HepG2 (cell line): ENCODE results near the gene ANO3. TPM values are rescaled to one million over a fixed set of nuclear protein-coding genes. Genes with fewer than 3 reads are reported as not detected.

Source experiments
- ATAC-seq: fragments of 200-7000 bp; cut with Tn5 transposase; 3 replicates; pipeline ENCODE4 v1.9.1; 2020; ENCODE audit warnings: mild to moderate bottlenecking, moderate library complexity
- BruUV-seq: library from RNA; stranded (reverse); fragments of 400-500 nt; replicated peaks from 2 replicates; lab custom pipeline; 2021; lab: Mats Ljungman, UMichigan
- CTCF ChIA-PET: fragments of 300-600 bp; formaldehyde crosslinking; extraction: SDS; loops from one replicate; lab custom pipeline; 2021; ENCODE audit warnings: low total read pairs, inconsistent platforms, low intra/inter-chr PET ratio; lab: Yijun Ruan, JAX
- POLR2A ChIA-PET: fragments of 350-600 bp; sonication (Branson Sonifier 250); formaldehyde crosslinking; loops from one replicate; lab custom pipeline; 2020; ENCODE audit warnings: antibody characterized with exemption, inconsistent platforms; lab: Yijun Ruan, JAX
- DNase-seq: peaks from one replicate; pipeline ENCODE4 v3.0.0-alpha.2; 2015; ENCODE audit warnings: low spot score
- FAIRE-seq: peaks from 3 replicates; lab custom pipeline; 2011; peaks lifted over from hg19 to GRCh38; lab: Jason Lieb, UNC
- H2AFZ ChIP-seq: one replicate; pipeline ENCODE4 v1.6.1; 2011; ENCODE audit warnings: low read length, inconsistent platforms
- H3K27ac ChIP-seq: fragments of 300-600 bp; 3 replicates; pipeline ENCODE4 v1.8.0; 2011; ENCODE audit warnings: mixed run types, mild to moderate bottlenecking, mixed read lengths, low read length, inconsistent platforms; ENCODE audit not compliant: insufficient read depth; ENCODE audit errors: extremely low read length
- H3K27me3 ChIP-seq, 2 experiments: fragments of 200-600 bp in 1 of 2; 2 replicates in 1 of 2; 3 replicates in 1 of 2; pipeline versions ENCODE4 v1.6.0 to v1.8.0; 2011; ENCODE audit warnings: low read length in 2 of 2, mild to moderate bottlenecking in 2 of 2, moderate library complexity in 2 of 2, inconsistent platforms in 1 of 2; ENCODE audit not compliant: insufficient read depth in 2 of 2, control insufficient read depth in 1 of 2
- H3K36me3 ChIP-seq, 2 experiments: fragments of 200-600 bp in 1 of 2; replicated peaks in 1 of 2; 2 replicates in 1 of 2; 3 replicates in 1 of 2; pipeline versions ENCODE4 v1.5.1 to v1.8.0; 2011; ENCODE audit warnings: low read length in 2 of 2, inconsistent platforms in 1 of 2; ENCODE audit not compliant: insufficient read depth in 2 of 2, control insufficient read depth in 1 of 2
- H3K4me1 ChIP-seq: 2 replicates; pipeline ENCODE4 v1.5.1; 2012; ENCODE audit warnings: low read length, inconsistent platforms; ENCODE audit not compliant: insufficient read depth
- H3K4me2 ChIP-seq: 2 replicates; pipeline ENCODE4 v1.6.0; 2011; ENCODE audit warnings: low read depth, low read length, inconsistent platforms
- H3K4me3 ChIP-seq, 3 experiments: fragments of 200-600 bp in 1 of 3; sonication (generic), shearing (Covaris generic) in 1 of 3; replicated peaks in 1 of 3; 2 replicates each; pipeline ENCODE4 v1.5.1; 2011 to 2016; ENCODE audit warnings: low read length in 3 of 3, inconsistent platforms in 2 of 3, low read depth in 2 of 3, mild to moderate bottlenecking in 2 of 3, control low read depth in 1 of 3, mixed read lengths in 1 of 3; ENCODE audit not compliant: insufficient read depth in 1 of 3
- H3K79me2 ChIP-seq: one replicate; pipeline ENCODE4 v1.6.1; 2011; ENCODE audit warnings: low read length, inconsistent platforms; ENCODE audit not compliant: insufficient read depth
- H3K9ac ChIP-seq: 2 replicates; pipeline ENCODE4 v1.6.0; 2011; ENCODE audit warnings: mild to moderate bottlenecking, low read depth, low read length, inconsistent platforms; ENCODE audit not compliant: insufficient read depth
- H3K9me3 ChIP-seq: 2 replicates; pipeline ENCODE4 v1.5.1; 2012; ENCODE audit warnings: mild to moderate bottlenecking, low read length
- H4K20me1 ChIP-seq: 2 replicates; pipeline ENCODE4 v1.6.0; 2011; ENCODE audit warnings: inconsistent platforms, mild to moderate bottlenecking, low read length, moderate library complexity; ENCODE audit not compliant: insufficient read depth
- ARID3A ChIP-seq: IDR thresholded peaks from 2 replicates; pipeline ENCODE4 v1.6.1; 2012; ENCODE audit warnings: low read depth, low read length, improper control_type of control experiment
- ATF7-NPFF ChIP-seq: sonication (generic); formaldehyde crosslinking; IDR thresholded peaks from 2 replicates; pipeline ENCODE4 v1.8.1; 2023; ENCODE audit warnings: mild to moderate bottlenecking, low read depth, missing genetic modification reagents, moderate library complexity
- BATF2 ChIP-seq: sonication (generic); formaldehyde crosslinking; IDR thresholded peaks from 2 replicates; pipeline ENCODE4 v1.8.0; 2022; ENCODE audit warnings: mild to moderate bottlenecking, missing genetic modification reagents, moderate library complexity
- HOXA7 ChIP-seq: sonication (generic); formaldehyde crosslinking; IDR thresholded peaks from 2 replicates; pipeline ENCODE4 v1.8.1; 2022; ENCODE audit warnings: mild to moderate bottlenecking, missing genetic modification reagents, moderate library complexity
- KMT2B ChIP-seq: IDR thresholded peaks from 2 replicates; pipeline ENCODE4 v1.6.1; 2016; ENCODE audit warnings: missing genetic modification reagents, missing compliant biosample characterization
- MEF2D ChIP-seq: sonication (generic); formaldehyde crosslinking; IDR thresholded peaks from 2 replicates; pipeline ENCODE4 v1.5.1; 2020; ENCODE audit warnings: mild to moderate bottlenecking, missing genetic modification reagents
- MIER2 ChIP-seq: IDR thresholded peaks from 2 replicates; pipeline ENCODE4 v1.6.1; 2016; ENCODE audit warnings: missing biosample characterization, missing genetic modification reagents
- NFKBIZ ChIP-seq: IDR thresholded peaks from 2 replicates; pipeline ENCODE4 v1.6.1; 2018; ENCODE audit warnings: missing genetic modification reagents, missing compliant biosample characterization
- PATZ1 ChIP-seq: sonication (generic); formaldehyde crosslinking; IDR thresholded peaks from 2 replicates; pipeline ENCODE4 v1.4.0; 2020; ENCODE audit warnings: missing genetic modification reagents
- SIN3B ChIP-seq: fragments of 150-350 bp; IDR thresholded peaks from 2 replicates; pipeline ENCODE4 v1.6.1; 2014; ENCODE audit warnings: low read length
- SMYD3 ChIP-seq: sonication (generic); formaldehyde crosslinking; IDR thresholded peaks from 2 replicates; pipeline ENCODE4 v1.8.1; 2023; ENCODE audit warnings: mild to moderate bottlenecking, missing genetic modification reagents
- ZBTB14 ChIP-seq: sonication (generic); formaldehyde crosslinking; IDR thresholded peaks from 2 replicates; pipeline ENCODE4 v1.4.0; 2020; ENCODE audit warnings: missing genetic modification reagents
- ZFP36L1 ChIP-seq: sonication (generic); formaldehyde crosslinking; IDR thresholded peaks from 2 replicates; pipeline ENCODE4 v1.8.0; 2022; ENCODE audit warnings: mild to moderate bottlenecking, missing genetic modification reagents, moderate library complexity
- ZNF263 ChIP-seq: sonication (generic); formaldehyde crosslinking; IDR thresholded peaks from 2 replicates; pipeline ENCODE4 v1.4.0; 2020; ENCODE audit warnings: missing genetic modification reagents
- ZNF264 ChIP-seq: sonication (generic); formaldehyde crosslinking; IDR thresholded peaks from 2 replicates; pipeline ENCODE4 v1.4.0; 2020; ENCODE audit warnings: missing genetic modification reagents
- ZNF547 ChIP-seq: sonication (generic); formaldehyde crosslinking; IDR thresholded peaks from 2 replicates; pipeline ENCODE4 v1.5.1; 2020; ENCODE audit warnings: mild to moderate bottlenecking, missing genetic modification reagents
- ZNF747 ChIP-seq: sonication (generic); formaldehyde crosslinking; IDR thresholded peaks from 2 replicates; pipeline ENCODE4 v1.8.1; 2023; ENCODE audit warnings: missing genetic modification reagents, mild to moderate bottlenecking, borderline replicate concordance
- WGBS: methylation state at CpG from one replicate; pipeline ENCODE4 v1.1.6; 2017; ENCODE audit warnings: low lambda C conversion rate; 5-methylcytosine and 5-hydroxymethylcytosine counted together
- in situ Hi-C: cut with HindIII; loops from 2 replicates; pipeline ENCODE4 v1.10.0; 2017; ENCODE audit warnings: low pct_unique_long_range_greater_than_20kb; ENCODE audit not compliant: extremely low pct_ligation_motif_present
- intact Hi-C: fragments of 100-400 bp; cut with micrococcal nuclease; formaldehyde crosslinking; loops from one replicate; pipeline ENCODE4 v1.10.0; 2022; ENCODE audit not compliant: unreplicated experiment
- polyA plus RNA-seq, 8 experiments: library from polyadenylated mRNA; depleted of rRNA in 3 of 8; stranded (reverse) in 7 of 8; unstranded in 1 of 8; fragments of >200 nt; fragmentation: Illumina TruSeq in 4 of 8; extraction: Trizol in 4 of 8; gene quantifications; 2 replicates each; pipeline versions ENCODE4 v1.2.1 to v1.2.3, GENCODE V29; 2011 to 2016; ENCODE audit warnings: low read depth in 4 of 8, missing spikeins in 1 of 8, mixed read lengths in 1 of 8; ENCODE audit not compliant: insufficient read depth in 1 of 8
- total RNA-seq, 5 experiments: library from RNA; depleted of rRNA; stranded (reverse); fragments of >200 nt; fragmentation: Illumina TruSeq; extraction: Trizol; gene quantifications; 2 replicates each; pipeline ENCODE4 v1.2.3, GENCODE V29; 2016; ENCODE audit warnings: low read depth in 1 of 5

Gene ANO3
- total and polyA plus RNA-seq, 2 of the 13 experiments (the other 11 are each of a cell fraction or from before 2014, with no cell fraction given), result 0.17 to 0.44 TPM

- TF ChIP-seq BATF2 (CRISPR knock-in tag) (no peak), ZNF547 (CRISPR knock-in tag) (no peak), PATZ1 (CRISPR knock-in tag) (no peak), ZNF263 (CRISPR knock-in tag) (no peak), MEF2D (CRISPR knock-in tag) (no peak), ATF7-NPFF (CRISPR knock-in tag) (no peak), ZFP36L1 (CRISPR knock-in tag) (no peak), ZNF264 (CRISPR knock-in tag) (no peak), NFKBIZ (CRISPR knock-in tag) (no peak), KMT2B (no peak), SIN3B (no peak), ZNF747 (no peak), ZBTB14 (CRISPR knock-in tag) (no peak), HOXA7 (CRISPR knock-in tag) (no peak), SMYD3 (CRISPR knock-in tag) (no peak), MIER2 (CRISPR knock-in tag) (no peak), ARID3A (no peak)
- no peak overlapping the region for H2AFZ ChIP-seq
- no peaks in the 10 kb centered on the region for H3K27me3 ChIP-seq
- H3K4me2 ChIP-seq, result no peak overlapping the region
- no peak overlapping the region for H3K4me3 ChIP-seq
- no peaks in the 10 kb centered on the region for H4K20me1 ChIP-seq
- no peak overlapping the region for H3K9ac ChIP-seq
- no peaks in the 10 kb centered on the region for H3K79me2 ChIP-seq
- no peaks in the 10 kb centered on the region for H3K36me3 ChIP-seq
- no peak overlapping the region for H3K27ac ChIP-seq
- WGBS, result 2% methylated on average over 2 of the region's 2 CpGs
- intact Hi-C loops, result no loop called here
- in situ Hi-C loops, result no loop called here
- H3K9me3 ChIP-seq, result no peaks in the 10 kb centered on the region
- ChIA-PET POLR2A (no interaction called here), CTCF (no interaction called here)
- BruUV-seq, result no TSS peak
- no peak for DNase-seq
- ATAC-seq, result no peak
- FAIRE-seq, result no peak
- no peaks in the 10 kb centered on the region for H3K4me1 ChIP-seq
Observed at GRCh38 chr11:26676641-26677040, 344.7 kb downstream of the ANO3 start.
